Activated T-helper 1 cell treated with anti-CD3 and anti-CD28 coated beads, Interleukin-12 subunit alpha, Interleukin-12 subunit beta, Interleukin-2, Interleukin-4 antibody, amounts not matched to agents 30 ng/mL and 10 ng/mL and 1 ng/mL, durations not matched to agents 14 hours and 24 hours and 36 hours (primary cell): ENCODE data around the gene SSBP1. TPM values are rescaled to one million over a fixed set of nuclear protein-coding genes. Genes with fewer than 3 reads are reported as not detected.

Experiments
- DNase-seq: peaks from one replicate; pipeline ENCODE4 v3.0.0; 2021; ENCODE audit warnings: low spot score
- H3K27ac Mint-ChIP-seq: one replicate; pipeline ENCODE4 v1.8.0; 2021; ENCODE audit warnings: mild to moderate bottlenecking, mixed read lengths
- H3K27me3 Mint-ChIP-seq: one replicate; pipeline ENCODE4 v1.8.0; 2022; ENCODE audit warnings: mild to moderate bottlenecking, moderate library complexity, mixed read lengths; ENCODE audit not compliant: insufficient read depth
- H3K36me3 Mint-ChIP-seq: one replicate; pipeline ENCODE4 v1.8.0; 2021; ENCODE audit warnings: low read depth, mixed read lengths
- H3K4me1 Mint-ChIP-seq: one replicate; pipeline ENCODE4 v1.8.0; 2021; ENCODE audit warnings: low read depth, mixed read lengths
- H3K4me3 Mint-ChIP-seq: one replicate; pipeline ENCODE4 v1.8.0; 2021; ENCODE audit warnings: mild to moderate bottlenecking, moderate library complexity, mixed read lengths
- H3K9me3 Mint-ChIP-seq: one replicate; pipeline ENCODE4 v1.8.0; 2021; ENCODE audit warnings: mixed read lengths
- intact Hi-C: fragments of 100-400 bp; cut with micrococcal nuclease; formaldehyde crosslinking; loops from one replicate; pipeline ENCODE4 v1.15.1; 2024
- total RNA-seq: library from RNA; stranded (reverse); gene quantifications from 2 replicates; pipeline ENCODE4 v1.2.3, GENCODE V29; 2022

Gene SSBP1
- total RNA-seq, 1 donor from 2014 or later = 245 TPM

DNA sequence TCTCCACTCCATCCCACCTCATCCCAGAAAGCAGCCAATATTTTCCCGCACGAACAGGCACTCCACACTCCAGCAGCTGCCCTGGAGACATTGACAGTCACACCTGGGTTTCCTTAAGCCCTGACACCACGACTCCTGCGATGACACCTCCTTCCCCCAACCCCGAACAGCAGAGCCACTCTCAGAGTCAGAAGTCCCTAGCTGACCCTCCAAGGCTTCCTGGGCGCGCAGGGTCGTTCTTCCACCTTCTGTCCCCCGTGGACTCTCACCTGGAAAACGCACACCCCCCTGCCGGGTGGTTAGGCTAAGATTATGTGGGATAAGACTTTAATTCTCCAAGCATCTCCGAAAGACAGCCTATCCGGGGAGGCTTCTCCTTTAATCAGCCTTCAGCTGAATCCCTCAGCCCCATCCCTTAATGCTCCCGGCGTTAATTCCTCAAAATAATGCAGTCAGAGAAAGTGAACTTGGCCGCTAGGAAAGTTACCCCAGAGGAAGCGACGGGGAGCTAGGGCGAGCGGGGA lies 37.2 kb upstream of the SSBP1 start:
- Mint-ChIP-seq H3K36me3 (peaks cover 24% of the 10 kb centered on the region), H3K4me3 (peak overlapping the region; percentile 82), H3K27me3 (peaks cover 5% of the 10 kb centered on the region), H3K9me3 (no peaks in the 10 kb centered on the region), H3K4me1 (peaks cover 53% of the 10 kb centered on the region), H3K27ac (peak overlapping the region; percentile 61)
- intact Hi-C loops = loop anchor here (1.0 to 2.0 kb wide), 3 partner anchors 22 to 46 kb away; no protein-coding TSS in a partner anchor
- DNase-seq = no peak

DNA sequence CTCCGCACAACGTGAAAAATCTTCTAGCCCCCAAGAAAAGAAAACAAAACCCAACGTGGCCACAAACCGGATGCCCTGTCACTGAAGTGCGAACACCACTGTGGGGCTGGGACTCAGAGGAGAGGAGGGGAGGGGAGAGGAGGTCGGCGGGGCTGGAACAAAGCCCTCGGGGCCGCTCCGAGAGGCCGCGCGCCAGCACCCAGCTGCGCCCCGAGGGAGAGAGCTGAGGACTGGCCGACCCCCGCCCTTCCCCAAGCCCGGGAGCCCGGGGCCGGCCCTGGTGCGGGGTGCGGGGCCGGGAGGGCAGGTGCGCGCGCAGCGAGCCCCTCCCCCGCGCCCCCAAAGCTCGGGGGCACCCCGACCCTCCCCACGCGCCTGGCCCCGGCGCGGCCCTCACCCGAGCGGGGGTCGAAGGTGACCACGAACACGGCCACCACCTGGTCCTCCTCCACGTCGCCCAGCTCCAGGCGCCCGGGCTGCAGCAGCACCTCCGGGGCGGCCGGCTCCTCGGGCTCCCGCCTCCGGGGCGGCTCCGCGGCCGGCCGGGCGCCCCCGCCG lies 36.6 kb upstream of the SSBP1 start:
- peaks cover 49% of the 10 kb centered on the region for H3K4me1 Mint-ChIP-seq
- intact Hi-C loops = loop anchor here (1.0 to 2.0 kb wide), 4 partner anchors 22 to 47 kb away; partner anchors contain the start of gene SSBP1
- H3K36me3 Mint-ChIP-seq = peaks cover 21% of the 10 kb centered on the region

DNA sequence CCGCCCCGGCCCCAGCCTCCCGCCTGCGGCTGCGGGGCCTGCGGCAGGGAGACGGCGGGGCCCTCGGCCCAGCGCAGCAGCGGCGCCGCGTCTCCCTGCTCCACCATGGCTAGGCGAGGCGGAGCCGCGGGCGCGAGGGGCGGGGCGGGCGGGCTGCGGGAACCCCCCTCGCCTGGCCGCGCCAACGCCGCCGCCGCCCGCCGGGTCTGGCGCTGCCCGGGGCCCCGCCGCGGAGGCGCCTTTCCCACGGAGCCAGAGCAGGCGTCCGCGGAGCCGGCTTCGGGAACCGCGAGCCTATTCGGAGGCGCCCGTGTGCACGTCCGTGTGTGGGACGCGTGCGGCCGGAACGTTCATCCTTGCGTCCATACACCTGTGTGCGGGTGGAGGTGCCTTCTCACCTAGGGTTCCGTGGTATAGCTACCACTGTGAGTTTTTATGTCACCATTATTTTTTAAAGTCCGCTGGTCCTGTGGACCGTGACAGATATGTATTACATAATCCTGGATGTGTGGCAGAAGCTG lies 36.1 kb upstream of the SSBP1 start, which contains the start of gene DENND11:
Gene DENND11, minus strand, starts transcription at position 120 of the 521 bp plus-strand sequence. Its CDS starts 13 bp downstream, at position 107.
- peaks cover 10% of the 10 kb centered on the region for H3K27me3 Mint-ChIP-seq
- H3K9me3 Mint-ChIP-seq = no peaks in the 10 kb centered on the region
- peak; percentile 44 for DNase-seq
- peaks cover 43% of the 10 kb centered on the region for H3K4me1 Mint-ChIP-seq
- H3K4me3 Mint-ChIP-seq = peak within 1 kb of the TSS; percentile 82
- intact Hi-C loops = loop anchor here (1.0 kb wide), 1 partner anchor 36 kb away; the partner anchor contains the start of gene SSBP1
- peak within 1 kb of the TSS; percentile 61 for H3K27ac Mint-ChIP-seq
- H3K36me3 Mint-ChIP-seq = peaks cover 18% of the 10 kb centered on the region

More for the DNA sequence above, 36.6 kb upstream of the SSBP1 start:
- Mint-ChIP-seq H3K4me3 (peak overlapping the region; percentile 69), H3K27me3 (peaks cover 5% of the 10 kb centered on the region), H3K9me3 (no peaks in the 10 kb centered on the region), H3K27ac (peak overlapping the region; percentile 58)
- DNase-seq = peak; percentile 69

DNA sequence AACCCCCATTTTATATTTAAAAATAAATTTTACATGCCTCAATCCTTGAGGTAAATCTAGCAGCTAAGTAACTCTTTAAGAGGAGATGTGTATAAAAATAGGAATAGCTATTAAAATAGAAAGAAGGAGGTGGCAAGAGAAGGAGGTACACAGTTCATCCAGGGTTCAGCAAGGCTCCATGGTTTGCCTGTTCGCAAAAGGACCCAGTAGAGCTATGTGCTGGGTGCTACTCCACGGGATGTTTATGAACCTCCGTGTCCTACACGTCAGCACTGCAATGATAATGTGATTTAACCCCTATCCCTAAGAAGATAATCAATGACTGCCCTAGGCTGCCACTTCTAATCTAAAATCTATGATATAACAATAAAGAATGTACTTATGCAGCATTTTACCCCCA lies 35.3 kb upstream of the SSBP1 start:
- Mint-ChIP-seq H3K4me1 (peaks cover 36% of the 10 kb centered on the region), H3K36me3 (peaks cover 12% of the 10 kb centered on the region), H3K27ac (no peak overlapping the region), H3K9me3 (no peaks in the 10 kb centered on the region), H3K4me3 (peak overlapping the region; percentile 19), H3K27me3 (peaks cover 10% of the 10 kb centered on the region)
- DNase-seq = no peak
- intact Hi-C loops = loop anchor here (1.0 kb wide), 1 partner anchor 35 kb away; the partner anchor contains the start of gene SSBP1

DNA sequence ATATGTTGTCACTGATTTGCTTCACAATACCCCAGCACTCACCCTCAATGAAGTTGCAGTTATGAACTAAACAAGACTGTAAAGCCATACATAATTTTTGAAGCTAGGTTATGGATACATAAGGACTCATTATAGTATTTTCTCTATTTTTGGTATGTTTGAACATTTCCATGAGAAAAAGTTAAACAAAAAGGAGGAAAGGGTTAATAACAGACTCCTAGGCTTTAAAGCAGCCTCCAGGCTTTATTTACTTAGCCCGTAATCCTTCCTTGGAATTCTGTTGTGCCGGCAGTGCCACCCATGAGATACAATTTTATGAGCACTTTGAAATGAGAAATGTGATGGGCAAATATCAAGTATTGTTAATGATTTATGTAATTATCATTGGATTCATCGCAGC lies 34.0 kb upstream of the SSBP1 start:
- intact Hi-C loops = no loop called here
- H3K4me3 Mint-ChIP-seq = no peak overlapping the region
- no peak for DNase-seq
- H3K27me3 Mint-ChIP-seq = peaks cover 10% of the 10 kb centered on the region
- peaks cover 24% of the 10 kb centered on the region for H3K4me1 Mint-ChIP-seq
- H3K36me3 Mint-ChIP-seq = peaks cover 3% of the 10 kb centered on the region
- no peak overlapping the region for H3K27ac Mint-ChIP-seq
- H3K9me3 Mint-ChIP-seq = no peaks in the 10 kb centered on the region

DNA sequence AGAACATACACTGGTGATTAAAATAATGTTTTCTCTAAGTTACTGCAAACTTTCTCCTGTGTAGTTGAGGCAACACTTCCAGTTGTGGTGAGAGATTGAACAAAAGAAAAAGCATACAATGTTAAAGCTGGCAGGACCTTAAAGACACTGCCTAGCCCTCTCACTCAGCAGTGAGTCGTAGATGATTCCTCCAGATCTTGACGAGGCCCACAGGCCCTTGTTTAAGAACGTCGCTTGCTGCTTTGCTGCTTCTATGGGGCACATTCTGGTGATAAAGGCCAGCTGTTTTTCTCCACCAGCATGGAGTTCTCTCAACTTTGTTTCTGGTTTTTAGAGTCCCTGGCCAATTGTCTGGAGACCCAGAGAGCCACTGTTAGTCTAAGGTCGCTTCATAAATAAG lies 33.4 kb upstream of the SSBP1 start:
- intact Hi-C loops = no loop called here
- peaks cover 3% of the 10 kb centered on the region for H3K36me3 Mint-ChIP-seq
- no peak overlapping the region for H3K4me3 Mint-ChIP-seq
- no peak overlapping the region for H3K27ac Mint-ChIP-seq
- no peak for DNase-seq
- peaks cover 19% of the 10 kb centered on the region for H3K4me1 Mint-ChIP-seq
- H3K9me3 Mint-ChIP-seq = no peaks in the 10 kb centered on the region
- H3K27me3 Mint-ChIP-seq = peaks cover 10% of the 10 kb centered on the region

DNA sequence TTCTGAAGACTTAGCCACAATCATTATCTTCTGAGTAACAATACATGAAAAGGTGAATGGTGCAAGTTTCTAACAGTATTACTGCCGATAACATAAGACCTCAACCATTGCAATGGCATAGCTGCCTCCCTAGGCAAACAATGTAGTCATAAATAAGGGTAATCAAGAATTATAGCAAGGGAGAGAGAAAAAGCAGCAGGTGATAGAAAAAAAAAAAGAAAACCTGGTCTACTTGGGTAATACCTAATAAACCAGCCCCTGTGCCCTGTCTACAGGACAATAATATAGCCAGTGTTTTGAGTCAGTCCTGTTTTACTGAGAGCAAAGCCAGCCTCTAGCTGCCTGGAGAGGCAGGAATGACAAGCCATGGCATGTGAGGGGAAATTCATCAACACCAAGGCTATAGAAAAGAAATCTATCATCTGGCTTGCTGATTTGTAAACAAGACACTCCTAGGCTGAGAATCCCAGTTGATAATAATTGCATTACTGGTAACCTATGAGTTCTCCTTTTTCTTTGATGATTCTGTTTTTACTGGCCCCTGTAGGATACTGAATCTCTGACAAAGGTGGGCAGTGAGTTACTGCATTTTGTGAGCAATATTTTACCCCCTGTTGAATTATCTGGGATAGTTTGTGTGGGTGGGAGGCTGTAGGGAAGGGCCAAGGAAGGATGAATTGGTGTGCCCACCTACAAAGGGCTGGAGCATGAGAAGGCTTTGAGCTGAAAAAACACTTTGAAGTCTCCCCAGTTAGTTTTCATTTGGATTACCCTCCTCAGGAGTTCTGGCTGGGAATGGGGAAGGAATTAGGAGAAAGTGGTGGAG lies 31.7 kb upstream of the SSBP1 start:
- Mint-ChIP-seq H3K9me3 (no peaks in the 10 kb centered on the region), H3K4me3 (no peak overlapping the region), H3K27me3 (peaks cover 10% of the 10 kb centered on the region), H3K27ac (no peak overlapping the region), H3K36me3 (no peaks in the 10 kb centered on the region), H3K4me1 (peaks cover 6% of the 10 kb centered on the region)
- DNase-seq = no peak
- intact Hi-C loops = no loop called here

DNA sequence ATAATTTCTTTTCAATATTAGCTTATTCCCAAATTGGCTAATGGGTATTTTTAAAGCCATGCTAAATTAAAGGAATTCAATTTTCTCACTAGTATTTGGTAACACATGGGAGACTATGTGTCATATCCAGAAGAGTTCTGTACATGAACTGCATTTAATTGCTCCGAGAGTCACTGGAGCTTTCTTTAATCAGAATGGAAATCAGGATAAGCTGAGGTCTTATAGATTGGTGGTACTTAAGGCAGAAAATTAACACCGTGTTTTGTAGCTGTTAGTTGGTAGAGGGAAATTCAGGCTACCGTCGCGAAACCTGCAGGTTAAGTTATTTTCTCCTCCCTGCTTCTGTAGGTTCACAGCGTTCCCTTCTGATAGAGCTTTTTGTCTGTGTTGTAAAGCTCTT lies 29.8 kb upstream of the SSBP1 start, which contains the start of gene WEE2:
Gene WEE2, plus strand, starts transcription at position 3 of the 400 bp plus-strand sequence. CDS start 406 bp downstream, outside the sequence.
- Mint-ChIP-seq H3K9me3 (no peaks in the 10 kb centered on the region), H3K27me3 (peaks cover 8% of the 10 kb centered on the region), H3K4me1 (peaks cover 12% of the 10 kb centered on the region), H3K27ac (no peak within 1 kb of the TSS), H3K4me3 (no peak within 1 kb of the TSS), H3K36me3 (no peaks in the 10 kb centered on the region)
- intact Hi-C loops = no loop called here
- no peak for DNase-seq

DNA sequence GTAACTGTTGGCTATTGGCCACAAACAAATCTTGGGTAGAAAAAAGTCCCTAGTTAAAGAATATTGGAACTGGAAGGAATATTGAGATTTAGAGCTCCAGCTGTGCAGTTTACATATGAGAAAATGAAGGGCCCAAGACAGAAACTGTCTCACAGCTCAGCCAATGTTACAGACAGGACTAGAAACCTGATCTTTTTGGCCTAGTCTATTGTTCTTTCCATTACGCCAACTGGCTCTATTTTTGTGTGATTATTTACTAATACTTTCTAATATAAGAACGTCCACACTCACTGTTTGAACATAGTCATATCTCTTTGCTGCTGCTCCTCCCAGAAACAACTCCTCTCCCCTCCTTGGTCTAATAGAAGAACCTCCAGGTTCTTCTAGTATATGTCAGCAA lies 28.8 kb upstream of the SSBP1 start:
- intact Hi-C loops = no loop called here
- Mint-ChIP-seq H3K4me1 (peaks cover 12% of the 10 kb centered on the region), H3K27me3 (peaks cover 5% of the 10 kb centered on the region), H3K27ac (no peak overlapping the region), H3K9me3 (no peaks in the 10 kb centered on the region), H3K4me3 (no peak overlapping the region), H3K36me3 (no peaks in the 10 kb centered on the region)
- no peak for DNase-seq

DNA sequence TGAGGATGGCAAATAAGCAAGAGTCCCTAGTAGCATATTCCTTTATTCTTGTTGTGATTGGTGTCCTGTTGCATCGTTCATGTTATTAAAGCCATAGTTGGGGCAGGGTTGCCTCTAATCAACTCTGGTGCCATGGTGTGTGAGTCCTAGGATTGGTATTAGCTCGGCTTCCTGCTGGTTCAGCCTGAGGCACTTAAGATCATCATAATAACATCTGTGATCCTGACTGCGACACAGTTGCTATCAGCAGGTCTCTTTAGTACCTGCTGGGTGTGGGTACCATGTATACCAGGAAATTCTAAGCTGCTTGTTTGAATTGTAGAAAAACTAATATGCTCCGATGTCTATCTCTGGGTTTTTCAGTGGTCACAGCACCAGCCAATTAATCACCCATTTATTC lies 28.4 kb upstream of the SSBP1 start:
- H3K9me3 Mint-ChIP-seq = no peaks in the 10 kb centered on the region

DNA sequence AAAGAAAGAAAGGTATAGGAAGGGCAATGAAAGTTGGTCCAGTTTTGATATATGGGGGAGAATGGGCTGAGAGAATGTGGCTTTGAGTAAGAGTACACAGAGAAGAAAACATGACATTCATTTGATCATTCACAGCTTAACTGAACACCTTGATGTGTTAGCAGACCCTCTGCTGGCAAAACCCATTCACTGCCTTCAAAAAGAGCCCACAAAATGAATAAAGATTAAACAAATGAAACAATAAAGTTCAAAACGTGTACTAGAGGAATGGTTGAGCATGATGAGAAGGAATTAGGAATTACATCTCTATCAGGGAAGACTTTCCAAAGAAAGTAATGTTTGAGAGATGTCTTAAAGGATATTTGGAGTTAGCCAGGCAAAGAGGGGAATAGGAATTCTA lies 27.9 kb upstream of the SSBP1 start:
- Mint-ChIP-seq H3K4me1 (peaks cover 12% of the 10 kb centered on the region), H3K27ac (no peak overlapping the region), H3K9me3 (no peaks in the 10 kb centered on the region), H3K27me3 (peaks cover 5% of the 10 kb centered on the region), H3K4me3 (no peak overlapping the region), H3K36me3 (no peaks in the 10 kb centered on the region)
- intact Hi-C loops = no loop called here
- no peak for DNase-seq

More for the DNA sequence above, 28.4 kb upstream of the SSBP1 start:
- Mint-ChIP-seq H3K27ac (no peak overlapping the region), H3K36me3 (no peaks in the 10 kb centered on the region), H3K4me3 (no peak overlapping the region), H3K4me1 (peaks cover 12% of the 10 kb centered on the region), H3K27me3 (peaks cover 5% of the 10 kb centered on the region)
- DNase-seq = no peak
- intact Hi-C loops = no loop called here

DNA sequence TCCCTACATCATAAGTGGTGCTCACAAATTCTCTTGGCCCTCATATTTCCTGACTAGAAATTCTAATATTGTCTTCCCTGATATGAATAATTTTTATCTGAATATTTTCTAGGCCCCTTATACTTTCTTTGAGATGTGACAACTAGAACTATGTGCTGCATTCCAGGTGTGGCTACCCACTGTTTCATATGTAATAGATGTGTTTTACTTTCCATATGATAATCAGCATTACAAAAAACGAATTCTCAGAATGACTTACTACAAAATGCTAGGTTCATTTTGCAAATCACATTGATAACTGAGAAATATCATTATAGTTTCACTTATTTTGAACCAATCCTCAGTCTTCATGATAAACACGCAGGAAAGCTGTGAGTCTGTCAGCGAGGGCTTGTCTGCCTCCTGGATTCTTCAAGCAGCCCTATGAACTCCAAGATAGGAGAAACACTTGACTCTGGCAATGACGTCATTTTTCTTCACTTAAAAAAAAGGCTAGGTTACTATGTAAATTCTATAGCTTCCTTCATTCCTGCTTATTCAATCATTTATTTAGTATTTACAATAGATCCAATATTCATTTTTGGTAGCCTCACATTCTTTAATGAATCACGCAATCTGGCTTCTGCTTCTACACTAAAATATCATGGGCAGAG lies 25.4 kb upstream of the SSBP1 start:
- no peaks in the 10 kb centered on the region for H3K36me3 Mint-ChIP-seq
- H3K9me3 Mint-ChIP-seq = no peaks in the 10 kb centered on the region
- no peak overlapping the region for H3K4me3 Mint-ChIP-seq
- H3K4me1 Mint-ChIP-seq = peaks cover 12% of the 10 kb centered on the region
- H3K27me3 Mint-ChIP-seq = peaks cover 7% of the 10 kb centered on the region
- DNase-seq = no peak
- intact Hi-C loops = no loop called here
- H3K27ac Mint-ChIP-seq = no peak overlapping the region
